ENCODE results near the gene PRMT1.
"Not testable (repeated sequence)": the region's sequence is repeated elsewhere in the genome, so short reads cannot be mapped to it uniquely, and the experiment has no call there.

Gene PRMT1

DNA sequence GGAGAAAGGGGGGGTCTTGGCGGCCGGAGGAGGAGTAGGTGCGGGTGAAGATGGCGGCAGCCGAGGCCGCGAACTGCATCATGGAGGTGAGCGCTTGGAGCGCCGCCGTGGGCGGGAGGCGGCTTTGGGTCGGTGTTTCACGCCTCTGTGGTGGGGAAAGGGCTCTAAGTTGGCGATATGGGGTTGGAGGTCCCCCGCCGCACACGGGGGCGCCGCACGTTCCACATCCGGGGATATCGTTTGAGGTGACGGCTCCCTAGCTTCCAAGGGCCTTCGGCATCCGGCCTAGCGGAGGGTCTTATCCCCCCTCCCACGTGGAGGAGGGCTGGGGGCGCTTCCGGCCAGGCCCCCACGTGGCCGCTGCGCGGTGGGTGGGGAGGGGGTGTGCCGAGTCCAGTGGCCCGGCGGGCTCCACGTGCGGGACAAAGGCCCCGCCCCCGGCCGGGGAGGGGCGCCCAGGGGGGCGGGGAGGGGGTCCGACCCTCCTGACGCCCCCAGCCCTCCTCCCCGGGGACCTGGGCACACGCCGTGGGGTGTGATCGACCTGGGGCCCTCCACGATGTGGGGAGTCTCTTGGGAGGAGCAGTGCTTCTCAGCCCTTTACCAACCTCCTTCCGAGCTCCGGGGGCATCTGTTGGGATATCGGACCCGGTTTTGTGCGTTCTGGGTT is at the start of gene PRMT1:
Gene PRMT1, plus strand, starts transcription at position 41 of the 670 bp plus-strand sequence. Its CDS starts 10 bp downstream, at position 51.
- Histone ChIP-seq H3K9ac (ENCODE audit: low read depth, low read length) (peak within 1 kb of the TSS; percentile 100), H3K27me3 (ENCODE audit: insufficient read depth, low read length) (no peaks in the 10 kb centered on the region), H3K4me1 (ENCODE audit: insufficient read depth, low read length) (peaks cover 9% of the 10 kb centered on the region; the same call in 1 of the 2 replicates), H3K27ac (ENCODE audit: low read length) (peak within 1 kb of the TSS; percentile 97), H3K9me3 (ENCODE audit: insufficient read depth, low read depth, low read length) (no peaks in the 10 kb centered on the region), H3K36me3 (ENCODE audit: insufficient read depth, low read depth, low read length) (peaks cover 33% of the 10 kb centered on the region), H3K4me3 (ENCODE audit: low read length) (peak within 1 kb of the TSS; percentile 99)

GRCh38 chr19:49629659-49630058 is 47.4 kb upstream of the PRMT1 start:
- H3K27ac ChIP-seq (ENCODE audit: low read length), result no peak overlapping the region
- peaks cover 28% of the 10 kb centered on the region for H3K36me3 ChIP-seq (ENCODE audit: insufficient read depth, low read depth, low read length)

DNA sequence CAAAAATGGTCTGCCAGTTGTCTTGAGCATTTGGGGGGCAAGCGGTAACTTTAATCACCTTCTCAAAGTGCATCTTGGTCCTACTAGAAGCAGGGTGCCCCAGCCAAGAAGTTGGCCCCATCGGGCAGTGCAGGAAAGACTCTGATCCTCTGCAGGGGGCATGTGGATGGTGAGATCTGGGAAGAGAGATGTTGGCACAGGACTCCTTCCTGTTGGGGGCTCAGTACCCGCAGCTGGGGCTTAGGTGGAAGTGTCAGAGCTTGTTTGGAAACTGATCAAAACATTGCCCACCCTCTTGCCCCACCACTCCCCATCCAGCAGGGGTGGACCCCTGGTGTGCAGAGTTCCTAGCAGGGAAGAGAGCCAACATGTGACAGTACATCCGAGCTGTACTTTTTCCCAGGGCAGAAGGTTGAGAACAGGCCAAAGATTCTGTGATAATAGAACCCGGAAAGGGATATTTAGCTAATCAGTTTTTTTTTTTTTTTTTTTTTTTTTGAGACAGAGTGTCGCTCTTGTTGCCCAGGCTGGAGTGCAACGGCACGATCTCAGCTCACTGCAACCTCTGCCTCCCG is 46.0 kb upstream of the PRMT1 start:
- no peak overlapping the region for H3K4me3 ChIP-seq (ENCODE audit: low read length)
- no peak overlapping the region for H3K9ac ChIP-seq (ENCODE audit: low read depth, low read length)
- H3K27me3 ChIP-seq (ENCODE audit: insufficient read depth, low read length), result no peaks in the 10 kb centered on the region
- no peaks in the 10 kb centered on the region for H3K9me3 ChIP-seq (ENCODE audit: insufficient read depth, low read depth, low read length)
- no peaks in the 10 kb centered on the region for H3K4me1 ChIP-seq (ENCODE audit: insufficient read depth, low read length)
- no peak overlapping the region for H3K27ac ChIP-seq (ENCODE audit: low read length)
- peaks cover 19% of the 10 kb centered on the region for H3K36me3 ChIP-seq (ENCODE audit: insufficient read depth, low read depth, low read length)

More at GRCh38 chr19:49629659-49630058, 47.4 kb upstream of the PRMT1 start:
- H3K9ac ChIP-seq (ENCODE audit: low read depth, low read length), result no peak overlapping the region
- no peaks in the 10 kb centered on the region for H3K9me3 ChIP-seq (ENCODE audit: insufficient read depth, low read depth, low read length)
- no peaks in the 10 kb centered on the region for H3K4me1 ChIP-seq (ENCODE audit: insufficient read depth, low read length)
- no peaks in the 10 kb centered on the region for H3K27me3 ChIP-seq (ENCODE audit: insufficient read depth, low read length)
- no peak overlapping the region for H3K4me3 ChIP-seq (ENCODE audit: low read length)

- H3K4me1 ChIP-seq (ENCODE audit: insufficient read depth, low read length), result no peaks in the 10 kb centered on the region
- no peak overlapping the region for H3K4me3 ChIP-seq (ENCODE audit: low read length)
- H3K9me3 ChIP-seq (ENCODE audit: insufficient read depth, low read depth, low read length), result no peaks in the 10 kb centered on the region
- H3K36me3 ChIP-seq (ENCODE audit: insufficient read depth, low read depth, low read length), result peaks cover 14% of the 10 kb centered on the region
- H3K27me3 ChIP-seq (ENCODE audit: insufficient read depth, low read length), result no peaks in the 10 kb centered on the region
- H3K9ac ChIP-seq (ENCODE audit: low read depth, low read length), result no peak overlapping the region
- no peak overlapping the region for H3K27ac ChIP-seq (ENCODE audit: low read length)
Measured at GRCh38 chr19:49631610-49632192, 45.4 kb upstream of the PRMT1 start.

DNA sequence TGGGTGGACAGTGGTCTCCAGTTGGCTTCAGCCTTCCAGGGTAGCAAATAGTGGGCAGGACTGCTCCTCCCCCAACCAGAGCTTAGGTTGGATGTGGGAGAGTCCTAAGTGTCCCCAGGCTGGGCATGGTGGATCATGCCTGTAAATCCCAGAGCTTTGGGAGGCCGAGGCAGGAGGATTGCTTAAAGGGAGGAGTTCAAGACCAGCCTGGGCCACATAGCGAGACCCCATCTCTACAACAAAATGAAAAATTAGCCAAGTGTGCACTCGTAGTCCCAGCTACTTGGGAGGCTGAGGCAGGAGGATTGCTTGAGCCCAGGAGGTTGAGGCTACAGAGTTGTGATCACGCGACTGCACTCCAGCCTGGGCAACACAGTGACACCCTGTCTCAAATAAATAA is 44.5 kb upstream of the PRMT1 start:
- Histone ChIP-seq H3K9ac (ENCODE audit: low read depth, low read length) (no peak overlapping the region), H3K4me1 (ENCODE audit: insufficient read depth, low read length) (no peaks in the 10 kb centered on the region), H3K9me3 (ENCODE audit: insufficient read depth, low read depth, low read length) (no peaks in the 10 kb centered on the region), H3K4me3 (ENCODE audit: low read length) (no peak overlapping the region), H3K36me3 (ENCODE audit: insufficient read depth, low read depth, low read length) (peaks cover 5% of the 10 kb centered on the region; the same call in 1 of the 2 replicates), H3K27ac (ENCODE audit: low read length) (no peak overlapping the region), H3K27me3 (ENCODE audit: insufficient read depth, low read length) (no peaks in the 10 kb centered on the region)

GRCh38 chr19:49633273-49633672 is 43.8 kb upstream of the PRMT1 start:
- H3K27me3 ChIP-seq (ENCODE audit: insufficient read depth, low read length); H3K27ac ChIP-seq (ENCODE audit: low read length); H3K4me1 ChIP-seq (ENCODE audit: insufficient read depth, low read length); H3K36me3 ChIP-seq (ENCODE audit: insufficient read depth, low read depth, low read length); H3K9ac ChIP-seq (ENCODE audit: low read depth, low read length); H3K4me3 ChIP-seq (ENCODE audit: low read length); H3K9me3 ChIP-seq (ENCODE audit: insufficient read depth, low read depth, low read length): not testable (repeated sequence)

DNA sequence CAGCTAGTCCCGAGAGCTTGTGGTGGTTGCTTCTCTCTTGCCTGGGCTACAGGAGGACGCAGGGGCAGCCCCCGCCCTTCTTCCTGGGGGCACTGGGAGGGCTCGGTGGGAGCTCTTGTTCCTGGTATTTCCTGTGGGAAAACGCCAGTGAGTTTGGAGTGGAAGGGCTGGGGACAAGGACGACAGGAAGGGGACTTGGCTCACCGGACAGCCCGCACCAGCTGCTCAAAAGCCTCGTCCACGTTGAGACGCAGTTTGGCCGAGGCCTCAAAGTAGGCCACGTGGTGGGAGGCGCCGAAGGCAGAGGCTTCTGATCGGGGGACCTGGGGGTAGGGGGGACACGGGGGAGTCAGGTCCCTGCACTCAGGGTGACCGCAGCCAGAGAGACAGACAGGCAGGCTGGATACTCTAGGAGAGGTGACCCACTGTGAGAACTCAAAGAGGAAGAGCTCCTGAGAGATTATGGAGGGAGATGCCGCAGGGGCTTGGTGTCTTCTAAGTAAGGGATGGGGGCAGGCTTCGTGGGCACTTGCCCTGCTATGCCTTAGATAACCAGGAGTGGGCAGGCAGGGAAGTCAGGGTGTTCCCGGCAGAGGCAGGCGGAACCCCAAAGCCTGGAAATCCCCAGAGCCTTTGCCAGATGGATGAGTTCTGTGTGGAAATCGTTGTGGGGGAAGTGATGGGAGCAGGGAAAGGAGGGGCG is 41.4 kb upstream of the PRMT1 start:
- peaks cover 12% of the 10 kb centered on the region for H3K27me3 ChIP-seq (ENCODE audit: insufficient read depth, low read length)
- H3K9ac ChIP-seq (ENCODE audit: low read depth, low read length), result no peak overlapping the region
- H3K4me1 ChIP-seq (ENCODE audit: insufficient read depth, low read length), result peaks cover 5% of the 10 kb centered on the region; the same call in 1 of the 2 replicates
- no peak overlapping the region for H3K4me3 ChIP-seq (ENCODE audit: low read length)
- H3K36me3 ChIP-seq (ENCODE audit: insufficient read depth, low read depth, low read length), result no peaks in the 10 kb centered on the region
- no peaks in the 10 kb centered on the region for H3K9me3 ChIP-seq (ENCODE audit: insufficient read depth, low read depth, low read length)
- H3K27ac ChIP-seq (ENCODE audit: low read length), result no peak overlapping the region

- Histone ChIP-seq H3K4me1 (ENCODE audit: insufficient read depth, low read length) (peaks cover 8% of the 10 kb centered on the region; the same call in 1 of the 2 replicates), H3K9ac (ENCODE audit: low read depth, low read length) (no peak overlapping the region)
Measured at GRCh38 chr19:49636233-49636932, 40.7 kb upstream of the PRMT1 start.

GRCh38 chr19:49637821-49638738 is 39.0 kb upstream of the PRMT1 start:
- peak overlapping the region; percentile 61 for H3K4me3 ChIP-seq (ENCODE audit: low read length)
- peak overlapping the region; percentile 48; the same call in 1 of the 2 replicates for H3K9ac ChIP-seq (ENCODE audit: low read depth, low read length)
- no peak overlapping the region for H3K27ac ChIP-seq (ENCODE audit: low read length)
- H3K4me1 ChIP-seq (ENCODE audit: insufficient read depth, low read length), result peaks cover 13% of the 10 kb centered on the region
- H3K27me3 ChIP-seq (ENCODE audit: insufficient read depth, low read length), result peaks cover 12% of the 10 kb centered on the region
- no peaks in the 10 kb centered on the region for H3K9me3 ChIP-seq (ENCODE audit: insufficient read depth, low read depth, low read length)
- no peaks in the 10 kb centered on the region for H3K36me3 ChIP-seq (ENCODE audit: insufficient read depth, low read depth, low read length)

More at GRCh38 chr19:49636233-49636932, 40.7 kb upstream of the PRMT1 start:
- Histone ChIP-seq H3K36me3 (ENCODE audit: insufficient read depth, low read depth, low read length) (no peaks in the 10 kb centered on the region), H3K27ac (ENCODE audit: low read length) (no peak overlapping the region), H3K27me3 (ENCODE audit: insufficient read depth, low read length) (peaks cover 12% of the 10 kb centered on the region), H3K4me3 (ENCODE audit: low read length) (no peak overlapping the region), H3K9me3 (ENCODE audit: insufficient read depth, low read depth, low read length) (no peaks in the 10 kb centered on the region)

DNA sequence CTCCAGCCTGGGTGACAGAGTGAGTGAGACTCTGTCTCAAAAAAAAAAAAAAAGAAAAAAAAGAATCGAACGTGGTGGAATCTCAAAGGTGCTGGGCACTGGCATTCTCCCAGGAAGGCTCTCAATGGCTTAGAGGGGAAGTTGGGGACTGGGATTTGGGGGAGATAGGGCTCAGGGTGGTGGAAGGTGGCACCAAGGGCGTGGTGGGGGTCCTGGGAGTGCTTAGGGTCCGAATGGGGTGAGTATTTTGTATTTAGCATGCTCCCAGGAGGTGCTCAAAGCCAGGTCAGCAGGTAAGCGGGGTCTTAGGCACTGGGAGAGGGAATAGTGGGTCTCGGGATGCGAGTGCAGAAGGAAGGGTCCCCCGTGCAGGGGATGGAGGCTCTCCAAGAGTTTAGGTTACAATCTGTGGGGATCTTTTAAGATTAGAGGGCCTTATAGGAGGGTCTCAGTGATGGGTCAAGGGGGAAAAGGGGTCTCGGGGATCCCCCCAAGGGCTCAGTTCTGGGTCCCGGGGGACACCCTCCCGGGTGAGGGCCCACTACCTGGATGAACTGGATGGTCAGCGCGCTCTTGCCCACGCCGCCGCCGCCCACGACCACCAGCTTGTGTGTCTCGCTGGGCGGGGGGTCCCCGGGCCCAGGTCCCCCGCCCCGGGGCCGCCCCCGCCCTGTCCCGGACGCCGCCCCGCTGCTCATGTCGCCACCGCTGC is 37.5 kb upstream of the PRMT1 start:
- H3K27me3 ChIP-seq (ENCODE audit: insufficient read depth, low read length), result peaks cover 12% of the 10 kb centered on the region
- H3K4me1 ChIP-seq (ENCODE audit: insufficient read depth, low read length), result peaks cover 17% of the 10 kb centered on the region
- H3K27ac ChIP-seq (ENCODE audit: low read length), result no peak overlapping the region
- peak overlapping the region; percentile 66 for H3K4me3 ChIP-seq (ENCODE audit: low read length)
- H3K9me3 ChIP-seq (ENCODE audit: insufficient read depth, low read depth, low read length), result no peaks in the 10 kb centered on the region
- peak overlapping the region; percentile 47; the same call in 1 of the 2 replicates for H3K9ac ChIP-seq (ENCODE audit: low read depth, low read length)
- H3K36me3 ChIP-seq (ENCODE audit: insufficient read depth, low read depth, low read length), result no peaks in the 10 kb centered on the region

All from iPS-20b (cell line).